DLD1 (cell line): Measurements from ENCODE around the gene REEP3.
"Not testable (repeated sequence)": the region's sequence is repeated elsewhere in the genome, so short reads cannot be mapped to it uniquely, and the experiment has no call there.

Experiments used
- in situ Hi-C: cut with HindIII; loops from 2 replicates; pipeline ENCODE4 v1.10.0; 2017; ENCODE audit warnings: low sequenced_read_pairs

The REEP3 gene

DNA sequence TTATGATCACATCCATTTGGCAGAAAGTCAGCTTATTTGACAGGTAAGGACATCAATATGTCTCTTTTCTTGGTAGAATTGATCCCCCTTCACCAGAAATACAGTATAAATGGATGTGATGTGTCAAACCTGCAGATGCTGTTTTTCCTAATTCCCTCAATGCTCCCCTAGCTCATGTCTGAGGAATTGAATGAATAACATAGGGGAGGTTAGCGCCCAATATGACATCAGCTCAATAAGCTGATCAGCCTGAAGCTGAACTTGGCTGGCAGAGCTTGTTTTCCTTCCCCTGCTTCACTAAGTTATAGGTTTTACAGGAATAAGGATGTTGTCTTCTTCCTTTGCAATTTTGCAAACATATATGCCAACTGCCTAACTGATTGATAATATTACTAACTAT, 132.5 kb downstream of the REEP3 start:
- in situ Hi-C loops: no loop called here

DNA sequence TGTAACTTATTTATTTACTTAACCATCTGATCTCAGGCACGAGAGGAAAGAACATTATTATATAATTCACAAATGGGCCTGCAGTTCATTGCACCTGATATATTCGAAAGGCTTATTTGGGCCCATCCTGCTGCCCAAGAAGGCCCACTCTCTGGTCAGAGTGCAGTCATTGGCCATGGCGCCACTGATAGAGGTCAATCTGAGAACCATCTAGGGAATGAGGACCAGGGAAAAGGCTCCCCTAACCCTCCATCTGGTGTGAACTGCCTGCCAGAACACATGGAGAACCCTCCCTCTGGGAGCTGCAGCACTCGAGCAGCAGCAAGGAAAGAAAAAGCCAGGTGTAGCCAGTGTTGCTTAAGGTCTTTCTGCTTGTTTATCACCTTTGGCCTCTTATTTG, 136.6 kb downstream of the REEP3 start:
- in situ Hi-C loops: no loop called here

DNA sequence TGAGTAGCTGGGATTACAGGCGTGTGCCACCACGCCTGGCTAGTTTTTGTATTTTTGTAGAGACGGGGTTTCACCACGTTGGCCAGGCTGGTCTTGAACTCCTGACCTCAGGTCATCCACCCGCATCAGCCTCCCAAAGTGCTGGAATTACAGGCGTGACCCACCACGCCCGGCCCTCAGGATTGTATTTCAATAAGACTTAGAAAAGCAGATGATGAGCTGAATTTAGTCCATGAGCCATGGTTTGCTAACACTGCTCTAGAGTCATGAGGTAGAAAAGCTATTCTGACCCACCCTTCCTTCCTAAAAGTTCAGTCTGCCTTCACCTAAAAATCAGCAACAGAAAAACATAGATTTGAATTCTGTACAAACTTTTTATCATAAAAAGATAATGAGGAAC, 139.7 kb downstream of the REEP3 start:
- in situ Hi-C loops: not testable (repeated sequence)

DNA sequence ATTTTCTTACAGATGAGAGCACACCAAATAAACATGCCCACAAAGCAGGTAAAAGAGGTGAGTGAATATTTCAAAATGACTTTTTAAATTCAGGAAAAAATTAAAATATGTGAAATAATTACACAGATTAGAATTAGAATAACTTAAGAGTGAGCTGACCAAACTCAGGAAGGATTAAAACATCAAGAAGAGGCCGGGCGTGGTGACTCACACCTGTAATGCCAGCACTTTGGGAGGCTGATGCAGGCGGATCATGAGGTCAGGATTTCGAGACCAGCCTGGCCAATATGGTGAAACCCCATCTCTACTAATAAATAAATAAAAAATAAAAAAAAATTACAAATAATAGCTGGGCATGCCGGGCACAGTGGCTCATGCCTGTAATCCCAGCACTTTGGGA, 140.1 kb downstream of the REEP3 start:
- in situ Hi-C loops: no loop called here

DNA sequence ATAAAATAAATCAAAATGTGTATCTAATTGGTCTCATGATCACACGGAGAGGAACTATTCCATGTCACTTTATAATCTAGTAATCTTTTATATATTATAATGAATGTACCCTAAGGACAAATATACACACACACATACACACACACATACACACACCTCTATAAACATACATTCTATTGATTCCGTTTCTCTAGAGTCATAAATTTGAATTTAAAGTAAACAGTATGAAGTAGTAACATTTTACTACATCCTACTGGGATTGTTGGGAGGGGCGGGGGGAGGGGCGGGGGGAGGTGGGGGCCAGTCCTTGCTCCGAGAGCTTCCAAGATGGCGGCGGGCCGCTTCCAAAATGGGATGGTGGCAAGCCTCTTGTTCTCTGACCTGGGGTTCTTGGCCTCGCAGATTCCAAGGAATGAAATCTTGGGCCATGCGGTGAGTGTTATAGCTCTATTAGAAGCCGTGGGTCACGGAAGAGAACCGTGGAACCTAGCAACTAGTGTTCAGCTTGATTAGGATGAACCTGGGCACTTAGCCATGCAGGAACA, 143.2 kb downstream of the REEP3 start:
- in situ Hi-C loops: no loop called here

DNA sequence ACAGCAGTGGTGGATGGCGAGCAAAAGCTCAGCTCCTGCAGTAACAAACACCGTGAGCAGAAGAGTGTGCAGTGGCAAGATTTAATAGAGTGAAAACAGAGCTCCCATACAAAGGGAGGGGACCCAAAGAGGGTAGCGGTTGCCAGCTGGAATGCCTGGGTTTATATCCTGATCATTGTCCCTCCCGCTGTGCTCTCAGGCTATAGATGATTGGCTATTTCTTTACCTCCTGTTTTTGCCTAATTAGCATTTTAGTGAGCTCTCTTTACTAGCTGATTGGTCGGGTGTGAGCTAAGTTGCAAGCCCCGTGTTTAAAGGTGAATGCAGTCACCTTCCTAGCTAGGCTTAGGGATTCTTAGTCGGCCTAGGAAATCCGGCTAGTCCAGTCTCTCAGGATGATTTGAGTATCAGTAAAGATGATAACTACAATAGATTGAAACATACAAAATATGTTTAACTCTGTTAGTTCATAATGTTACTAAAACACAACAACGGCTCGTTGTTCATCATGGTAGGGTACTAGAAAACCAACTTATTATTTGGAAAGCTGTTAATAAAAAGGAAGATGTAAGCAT, 143.9 kb downstream of the REEP3 start:
- in situ Hi-C loops: not testable (repeated sequence)

DNA sequence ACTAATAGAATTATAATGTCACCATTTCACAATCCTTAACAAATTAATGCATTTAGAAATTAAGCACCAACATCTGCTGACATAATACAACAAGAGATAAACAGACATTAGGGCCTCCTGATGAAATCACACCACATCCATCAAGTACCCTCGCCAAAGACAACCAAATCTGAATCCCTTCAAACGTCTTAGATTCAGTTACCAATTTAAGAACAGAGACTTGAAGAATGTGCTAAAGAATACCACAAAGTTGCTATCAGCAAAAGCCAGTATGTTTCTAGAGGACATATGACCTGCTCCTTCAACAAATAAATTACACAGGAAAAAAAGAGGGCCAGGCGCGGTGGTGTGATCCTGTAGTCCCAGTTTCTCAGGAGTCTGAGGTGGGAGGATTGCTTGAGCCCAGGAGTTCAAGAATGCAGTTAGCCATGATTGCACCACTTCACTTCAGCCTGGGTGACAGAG, 144.5 kb downstream of the REEP3 start:
- in situ Hi-C loops: no loop called here

DNA sequence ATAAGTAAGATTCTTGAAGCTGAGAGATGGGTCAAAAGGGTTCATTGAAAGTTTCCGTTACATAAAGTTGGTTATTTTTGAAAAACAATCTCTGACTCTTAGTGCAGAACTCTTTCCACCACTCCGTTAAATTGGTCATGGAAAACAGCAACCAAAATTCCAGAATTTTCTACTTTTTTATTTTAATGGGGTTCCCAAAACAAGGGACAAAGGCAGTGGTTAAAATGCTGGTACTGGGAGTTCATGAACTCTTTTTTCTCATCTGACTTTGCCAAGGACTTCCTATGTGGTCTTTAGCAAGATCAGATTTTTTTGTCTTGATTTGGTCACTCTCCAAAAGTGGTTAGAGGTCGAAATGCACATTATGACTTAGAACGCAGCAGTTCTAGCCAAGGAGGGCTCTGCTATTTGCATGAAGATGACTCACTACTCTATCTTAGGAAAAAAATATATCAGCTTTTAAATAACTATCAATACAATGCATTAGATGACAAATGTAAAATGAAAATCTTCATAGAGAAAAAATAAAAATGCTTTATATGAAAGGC, 145.7 kb downstream of the REEP3 start:
- in situ Hi-C loops: no loop called here

DNA sequence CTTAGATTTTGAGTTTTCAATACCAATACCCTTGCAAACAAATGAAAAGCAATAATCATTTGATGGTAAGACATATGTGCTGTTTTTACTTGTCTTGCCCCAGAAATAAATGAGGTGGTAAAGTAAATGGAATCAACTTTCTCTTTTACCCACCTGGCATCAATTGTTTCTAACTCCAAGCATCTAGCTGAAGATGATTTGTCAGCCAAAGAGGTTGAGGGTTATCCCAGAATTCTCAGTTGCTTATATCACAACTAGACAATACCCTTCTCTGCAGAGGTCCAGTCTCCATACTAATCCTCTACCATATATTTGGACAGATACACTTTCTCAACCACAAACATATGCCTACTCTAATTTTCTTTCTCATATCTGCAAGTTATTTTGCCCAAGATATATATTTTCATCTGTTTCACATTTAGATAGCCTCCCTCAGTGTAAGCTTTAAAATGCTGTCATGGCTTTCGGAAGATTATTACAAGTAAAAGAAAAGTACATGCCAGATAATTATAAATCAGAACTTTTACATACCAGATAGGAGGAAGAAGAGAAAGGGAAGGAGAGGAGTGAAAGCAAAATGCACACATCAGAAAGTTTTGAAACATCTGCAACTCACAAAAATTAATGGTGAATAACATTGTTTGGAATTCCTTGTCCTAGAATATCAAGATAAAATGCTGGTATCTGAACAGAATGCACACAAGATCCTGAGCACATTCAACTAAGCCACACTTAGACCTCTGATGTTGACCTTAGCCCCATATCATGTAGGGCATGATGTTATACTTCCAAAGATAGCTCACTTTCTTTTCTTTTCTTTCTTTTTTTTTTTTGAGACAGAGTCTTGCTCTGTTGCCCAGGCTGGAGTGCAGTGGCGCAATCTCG, 146.6 kb downstream of the REEP3 start:
- in situ Hi-C loops: no loop called here

DNA sequence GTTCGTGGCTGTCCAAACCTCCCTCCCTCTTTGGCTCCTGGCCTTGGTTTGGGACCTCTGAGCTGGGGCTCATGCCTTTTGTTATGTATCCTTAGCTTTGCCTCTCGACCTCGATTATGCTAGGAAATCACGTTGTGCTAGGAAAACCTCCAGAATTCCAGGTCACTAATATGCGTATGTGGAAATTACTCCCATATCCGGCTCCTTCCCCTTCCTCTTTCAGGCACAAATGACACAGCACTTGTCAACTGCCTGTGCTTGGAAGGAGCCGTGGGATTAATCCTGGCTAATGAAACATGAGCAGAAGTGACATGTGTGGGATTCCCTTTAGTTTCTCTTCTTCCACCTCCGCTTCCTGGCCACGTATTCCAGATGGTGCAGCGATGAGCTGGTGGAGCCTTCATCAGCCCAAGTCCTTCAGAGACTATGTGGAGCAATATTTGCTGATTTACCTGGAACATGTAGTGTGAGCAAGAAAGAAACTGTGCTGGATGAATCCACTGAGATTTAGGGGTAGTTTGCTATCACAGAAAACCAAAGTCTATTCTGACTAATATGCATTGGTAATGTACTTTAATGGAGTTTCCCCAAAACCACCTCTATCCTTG, 149.2 kb downstream of the REEP3 start:
- in situ Hi-C loops: no loop called here

DNA sequence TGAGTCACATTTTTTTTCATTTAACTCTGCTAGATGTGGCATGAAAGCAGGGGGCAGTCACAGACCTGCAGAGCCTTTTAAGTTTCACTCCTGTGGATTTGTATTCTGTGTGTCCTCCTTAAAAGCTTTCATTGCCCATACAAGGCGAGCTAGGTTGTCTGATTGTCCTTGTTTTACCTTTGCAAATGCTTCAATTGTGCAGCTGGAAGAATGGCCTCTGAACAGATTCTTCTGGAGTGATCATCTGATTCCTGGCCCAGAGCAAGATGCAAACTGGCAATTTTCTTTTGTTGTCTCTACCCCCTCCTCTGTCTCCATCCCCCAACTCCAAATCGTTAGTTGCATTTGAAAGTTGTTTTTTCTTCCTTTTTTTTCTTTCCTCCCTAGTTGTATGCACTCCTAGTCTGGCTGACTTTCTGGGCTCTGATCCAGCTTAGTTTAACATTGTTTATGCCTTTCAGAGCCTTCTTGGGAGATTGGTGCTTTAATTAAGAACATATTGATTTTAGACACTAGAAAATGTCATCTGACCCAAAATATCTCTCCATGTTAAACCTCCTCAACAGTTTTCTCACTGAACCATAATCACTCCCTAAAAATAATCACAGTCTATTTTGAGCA, 150.2 kb downstream of the REEP3 start:
- in situ Hi-C loops: no loop called here

DNA sequence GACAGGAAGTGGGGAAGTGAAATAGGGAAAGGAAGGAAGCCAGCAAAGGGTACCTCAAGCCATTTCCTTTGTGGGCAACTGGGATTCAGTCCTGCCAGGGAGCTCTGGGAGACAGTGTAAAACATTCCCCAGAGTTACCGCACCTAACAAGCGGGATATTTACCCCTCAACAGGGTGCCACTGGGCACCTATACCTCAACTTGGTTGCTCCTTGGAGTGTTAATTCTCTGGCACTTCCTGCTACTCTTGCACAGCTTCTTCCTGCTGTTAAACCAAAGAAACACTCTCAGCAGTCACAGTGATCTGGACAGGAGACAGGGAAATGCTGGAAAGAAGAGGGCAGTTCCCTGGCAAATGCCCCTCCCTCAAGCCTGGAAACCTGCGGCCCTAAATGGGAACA, 151.3 kb downstream of the REEP3 start:
- in situ Hi-C loops: no loop called here

DNA sequence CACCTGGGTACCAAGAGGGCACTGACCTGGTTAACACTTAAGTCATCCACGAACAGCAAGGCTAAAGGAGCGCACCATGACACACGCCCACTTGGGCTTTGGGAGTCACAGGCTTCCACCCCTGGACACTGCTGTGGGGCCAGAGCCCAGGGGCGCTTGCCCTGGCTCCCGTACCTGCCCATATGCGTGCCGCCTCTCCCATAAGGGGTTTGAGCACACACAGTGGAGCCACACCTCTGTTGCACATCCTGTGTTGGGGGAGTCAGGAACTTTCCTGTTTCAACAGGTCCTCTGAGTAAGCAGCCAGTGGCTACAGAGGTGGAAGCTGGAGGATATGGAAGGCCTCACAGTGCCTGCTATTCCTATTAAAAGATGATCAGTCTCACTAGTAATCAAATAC, 152.0 kb downstream of the REEP3 start:
- in situ Hi-C loops: no loop called here

DNA sequence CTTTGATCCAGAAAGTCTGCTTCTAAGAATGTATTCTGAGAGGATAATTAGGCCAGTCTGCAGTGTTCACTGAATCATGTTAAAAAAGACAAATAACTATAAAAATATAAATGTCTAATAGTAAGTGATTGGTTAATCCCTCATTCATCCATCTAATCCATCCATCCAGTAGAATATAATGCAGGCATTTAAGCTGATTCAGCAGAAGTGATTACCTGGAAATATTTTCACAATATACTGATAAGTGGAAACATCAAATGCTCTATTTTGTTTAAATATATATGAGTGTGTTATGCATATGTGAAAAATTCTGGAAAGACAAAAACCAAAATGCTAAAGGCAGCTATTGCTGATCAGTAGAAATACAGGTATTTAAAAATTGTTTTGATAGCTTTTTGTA, 152.6 kb downstream of the REEP3 start:
- in situ Hi-C loops: no loop called here
